Activated naive CD8-positive, alpha-beta T cell treated with anti-CD3 and anti-CD28 coated beads, Interleukin-2, amount 50 U/mL, for 24 hours (primary cell): Measurements from ENCODE around the gene LAMA3.

Source experiments
- ATAC-seq: fragments of 150-1000 bp; cut with Tn5 transposase; one replicate; pipeline ENCODE4 v1.10.0; 2021
- DNase-seq: peaks from one replicate; pipeline ENCODE4 v3.0.0; 2021
- H3K27ac Mint-ChIP-seq: one replicate; pipeline ENCODE4 v1.8.0; 2021; ENCODE audit warnings: mild to moderate bottlenecking, mixed read lengths
- H3K27me3 Mint-ChIP-seq: one replicate; pipeline ENCODE4 v1.8.0; 2021; ENCODE audit warnings: mixed read lengths
- H3K36me3 Mint-ChIP-seq: one replicate; pipeline ENCODE4 v1.8.0; 2021; ENCODE audit warnings: low read depth, mixed read lengths
- H3K4me1 Mint-ChIP-seq: one replicate; pipeline ENCODE4 v1.8.0; 2021; ENCODE audit warnings: mixed read lengths
- H3K4me3 Mint-ChIP-seq: one replicate; pipeline ENCODE4 v1.8.0; 2021; ENCODE audit warnings: mild to moderate bottlenecking, moderate library complexity, mixed read lengths
- H3K9me3 Mint-ChIP-seq: one replicate; pipeline ENCODE4 v1.8.0; 2021; ENCODE audit warnings: mixed read lengths

LAMA3 gene

GRCh38 chr18:23856466-23857163, 167.4 kb downstream of the LAMA3 start:
- H3K4me3 Mint-ChIP-seq, result no peak overlapping the region
- no peaks in the 10 kb centered on the region for H3K9me3 Mint-ChIP-seq
- H3K27ac Mint-ChIP-seq, result no peak overlapping the region
- ATAC-seq (no peak), DNase-seq (no peak)
- peaks cover 18% of the 10 kb centered on the region for H3K4me1 Mint-ChIP-seq
- H3K36me3 Mint-ChIP-seq, result no peaks in the 10 kb centered on the region
- no peaks in the 10 kb centered on the region for H3K27me3 Mint-ChIP-seq

- Mint-ChIP-seq H3K36me3 (no peaks in the 10 kb centered on the region), H3K9me3 (no peaks in the 10 kb centered on the region), H3K4me3 (no peak overlapping the region), H3K4me1 (peaks cover 22% of the 10 kb centered on the region), H3K27ac (no peak overlapping the region), H3K27me3 (no peaks in the 10 kb centered on the region)
- ATAC-seq (no peak), DNase-seq (no peak)
These were observed 167.9 kb downstream of the LAMA3 start for GRCh38 chr18:23857164-23857552.

GRCh38 chr18:23857756-23858155, 168.5 kb downstream of the LAMA3 start:
- no peak overlapping the region for H3K4me3 Mint-ChIP-seq
- H3K27ac Mint-ChIP-seq, result no peak overlapping the region
- DNase-seq (no peak), ATAC-seq (no peak)
- no peaks in the 10 kb centered on the region for H3K36me3 Mint-ChIP-seq
- H3K27me3 Mint-ChIP-seq, result no peaks in the 10 kb centered on the region
- no peaks in the 10 kb centered on the region for H3K9me3 Mint-ChIP-seq
- peaks cover 22% of the 10 kb centered on the region for H3K4me1 Mint-ChIP-seq

- Mint-ChIP-seq H3K9me3 (no peaks in the 10 kb centered on the region), H3K27ac (no peak overlapping the region), H3K27me3 (no peaks in the 10 kb centered on the region), H3K4me3 (no peak overlapping the region), H3K4me1 (peaks cover 38% of the 10 kb centered on the region), H3K36me3 (no peaks in the 10 kb centered on the region)
- ATAC-seq (no peak), DNase-seq (no peak)
These were observed 170.4 kb downstream of the LAMA3 start for GRCh38 chr18:23859466-23860336.

GRCh38 chr18:23861326-23861725, 172.1 kb downstream of the LAMA3 start:
- no peak overlapping the region for H3K27ac Mint-ChIP-seq
- ATAC-seq (no peak), DNase-seq (no peak)
- no peaks in the 10 kb centered on the region for H3K9me3 Mint-ChIP-seq
- H3K27me3 Mint-ChIP-seq, result no peaks in the 10 kb centered on the region
- no peaks in the 10 kb centered on the region for H3K36me3 Mint-ChIP-seq
- H3K4me1 Mint-ChIP-seq, result peaks cover 53% of the 10 kb centered on the region
- H3K4me3 Mint-ChIP-seq, result no peak overlapping the region

GRCh38 chr18:23861805-23862470, 172.7 kb downstream of the LAMA3 start:
- Mint-ChIP-seq H3K27ac (peak overlapping the region; percentile 33), H3K36me3 (no peaks in the 10 kb centered on the region), H3K4me1 (peaks cover 57% of the 10 kb centered on the region), H3K9me3 (no peaks in the 10 kb centered on the region), H3K4me3 (no peak overlapping the region), H3K27me3 (no peaks in the 10 kb centered on the region)
- ATAC-seq (no peak), DNase-seq (no peak)

GRCh38 chr18:23864624-23865023, 175.4 kb downstream of the LAMA3 start:
- H3K4me1 Mint-ChIP-seq, result peaks cover 68% of the 10 kb centered on the region
- no peak overlapping the region for H3K4me3 Mint-ChIP-seq
- DNase-seq, result no peak
- peak overlapping the region; percentile 79 for H3K27ac Mint-ChIP-seq
- ATAC-seq, result peak; percentile 55
- no peaks in the 10 kb centered on the region for H3K27me3 Mint-ChIP-seq
- H3K9me3 Mint-ChIP-seq, result no peaks in the 10 kb centered on the region
- no peaks in the 10 kb centered on the region for H3K36me3 Mint-ChIP-seq

GRCh38 chr18:23867006-23867405, 177.8 kb downstream of the LAMA3 start:
- peaks cover 70% of the 10 kb centered on the region for H3K4me1 Mint-ChIP-seq
- ATAC-seq, result no peak

GRCh38 chr18:23868136-23868785, 179.0 kb downstream of the LAMA3 start:
- DNase-seq, result no peak
- H3K4me1 Mint-ChIP-seq, result peaks cover 70% of the 10 kb centered on the region
- no peaks in the 10 kb centered on the region for H3K36me3 Mint-ChIP-seq
- no peak overlapping the region for H3K27ac Mint-ChIP-seq
- no peaks in the 10 kb centered on the region for H3K9me3 Mint-ChIP-seq
- no peak for ATAC-seq
- H3K4me3 Mint-ChIP-seq, result no peak overlapping the region
- no peaks in the 10 kb centered on the region for H3K27me3 Mint-ChIP-seq

More at GRCh38 chr18:23867006-23867405, 177.8 kb downstream of the LAMA3 start:
- H3K27ac Mint-ChIP-seq, result no peak overlapping the region
- no peak for DNase-seq
- no peaks in the 10 kb centered on the region for H3K36me3 Mint-ChIP-seq
- no peaks in the 10 kb centered on the region for H3K9me3 Mint-ChIP-seq
- no peaks in the 10 kb centered on the region for H3K27me3 Mint-ChIP-seq
- no peak overlapping the region for H3K4me3 Mint-ChIP-seq

GRCh38 chr18:23870676-23871380, 181.6 kb downstream of the LAMA3 start:
- no peaks in the 10 kb centered on the region for H3K36me3 Mint-ChIP-seq
- no peak for ATAC-seq
- H3K27ac Mint-ChIP-seq, result no peak overlapping the region
- no peaks in the 10 kb centered on the region for H3K9me3 Mint-ChIP-seq
- no peak overlapping the region for H3K4me3 Mint-ChIP-seq
- DNase-seq, result no peak
- H3K27me3 Mint-ChIP-seq, result no peaks in the 10 kb centered on the region
- H3K4me1 Mint-ChIP-seq, result peaks cover 49% of the 10 kb centered on the region

- DNase-seq (peak; percentile 53), ATAC-seq (peak; percentile 97)
- H3K27me3 Mint-ChIP-seq, result no peaks in the 10 kb centered on the region
- no peaks in the 10 kb centered on the region for H3K9me3 Mint-ChIP-seq
- H3K4me1 Mint-ChIP-seq, result peaks cover 43% of the 10 kb centered on the region
- H3K4me3 Mint-ChIP-seq, result no peak overlapping the region
- H3K27ac Mint-ChIP-seq, result no peak overlapping the region
- no peaks in the 10 kb centered on the region for H3K36me3 Mint-ChIP-seq
These were observed 182.2 kb downstream of the LAMA3 start for GRCh38 chr18:23871410-23871809.

- no peaks in the 10 kb centered on the region for H3K27me3 Mint-ChIP-seq
- DNase-seq, result no peak
- H3K27ac Mint-ChIP-seq, result no peak overlapping the region
- peak overlapping the region; percentile 34 for H3K4me3 Mint-ChIP-seq
- H3K36me3 Mint-ChIP-seq, result no peaks in the 10 kb centered on the region
- no peaks in the 10 kb centered on the region for H3K9me3 Mint-ChIP-seq
- peaks cover 31% of the 10 kb centered on the region for H3K4me1 Mint-ChIP-seq
- ATAC-seq, result peak; percentile 21
These were observed 183.7 kb downstream of the LAMA3 start for GRCh38 chr18:23872701-23873550.
